Endothelial cell of umbilical vein (primary cell): Measurements from ENCODE around the gene PPM1G. TPM values are rescaled to one million over a fixed set of nuclear protein-coding genes. Genes with fewer than 3 reads are reported as not detected.

Source experiments
- BruUV-seq: library from RNA; stranded (reverse); fragments of 400-500 nt; replicated peaks from 2 replicates; lab custom pipeline; 2021; lab: Mats Ljungman, UMichigan
- CTCF ChIA-PET: fragments of 300-600, 350-600 bp; sonication (Branson Sonifier 250); formaldehyde crosslinking; loops from one replicate; lab custom pipeline; 2021; ENCODE audit warnings: antibody characterized with exemption, inconsistent platforms; lab: Charles Lee
- POLR2A ChIA-PET: fragments of 300-600, 350-600 bp; sonication (Branson Sonifier 250); formaldehyde crosslinking; loops from one replicate; lab custom pipeline; 2021; ENCODE audit warnings: antibody characterized with exemption, inconsistent platforms; lab: Charles Lee
- DNase-seq: peaks from one replicate; pipeline ENCODE4 v3.0.0-alpha.2; 2011; ENCODE audit warnings: low read depth, low spot score
- FAIRE-seq: peaks from 2 replicates; lab custom pipeline; 2011; peaks lifted over from hg19 to GRCh38; lab: Jason Lieb, UNC
- H2AFZ ChIP-seq: 2 replicates; pipeline ENCODE4 v1.6.0; 2012; ENCODE audit warnings: low read depth, low read length, control low read depth, inconsistent platforms
- H3K27ac ChIP-seq: 2 replicates; pipeline ENCODE4 v1.5.1; 2011; ENCODE audit warnings: low read depth, mild to moderate bottlenecking, control low read depth, low read length, moderate library complexity; ENCODE audit not compliant: insufficient read depth
- H3K27me3 ChIP-seq, 2 experiments: 2 replicates each; pipeline versions ENCODE4 v1.6.0 to v1.6.1; 2011; ENCODE audit warnings: low read length in 2 of 2, mixed read lengths in 1 of 2; ENCODE audit not compliant: control insufficient read depth in 2 of 2, insufficient read depth in 2 of 2
- H3K36me3 ChIP-seq, 2 experiments: 2 replicates in 1 of 2; 3 replicates in 1 of 2; pipeline ENCODE4 v1.5.1; 2011; ENCODE audit warnings: low read length in 2 of 2, mild to moderate bottlenecking in 1 of 2, moderate library complexity in 1 of 2; ENCODE audit not compliant: control insufficient read depth in 2 of 2, insufficient read depth in 2 of 2; ENCODE audit errors: extremely low read depth in 1 of 2
- H3K4me1 ChIP-seq: 3 replicates; pipeline ENCODE4 v1.5.1; 2011; ENCODE audit warnings: mild to moderate bottlenecking, low read length; ENCODE audit not compliant: control insufficient read depth, insufficient read depth; ENCODE audit errors: extremely low read depth
- H3K4me2 ChIP-seq: 2 replicates; pipeline ENCODE4 v1.6.1; 2011; ENCODE audit warnings: low read length, control low read depth, mixed read lengths; ENCODE audit not compliant: insufficient read depth
- H3K4me3 ChIP-seq, 3 experiments: fragments of 200-600 bp in 1 of 3; sonication (generic), shearing (Covaris generic) in 1 of 3; replicated peaks in 1 of 3; 2 replicates each; pipeline ENCODE4 v1.5.1; 2011 to 2016; ENCODE audit warnings: control low read depth in 3 of 3, low read length in 3 of 3, mild to moderate bottlenecking in 2 of 3, inconsistent platforms in 1 of 3, low read depth in 1 of 3, moderate library complexity in 1 of 3; ENCODE audit not compliant: insufficient read depth in 1 of 3
- H3K79me2 ChIP-seq: 2 replicates; pipeline ENCODE4 v1.6.0; 2012; ENCODE audit warnings: low read length, inconsistent platforms; ENCODE audit not compliant: control insufficient read depth, insufficient read depth
- H3K9ac ChIP-seq: replicated peaks from 2 replicates; pipeline ENCODE3; 2011; ENCODE audit warnings: low read length, control low read depth; ENCODE audit not compliant: insufficient read depth; ENCODE audit errors: extremely low read depth
- H3K9me1 ChIP-seq: replicated peaks from 3 replicates; pipeline ENCODE4 v1.6.0; 2011; ENCODE audit warnings: mild to moderate bottlenecking, low read length; ENCODE audit not compliant: control insufficient read depth, insufficient read depth; ENCODE audit errors: extremely low read depth
- H3K9me3 ChIP-seq: replicated peaks from 2 replicates; pipeline ENCODE4 v1.5.1; 2012; ENCODE audit warnings: low read length, inconsistent platforms; ENCODE audit not compliant: control insufficient read depth, insufficient read depth
- H4K20me1 ChIP-seq: replicated peaks from 2 replicates; pipeline ENCODE3; 2011; ENCODE audit warnings: mild to moderate bottlenecking, low read length; ENCODE audit not compliant: control insufficient read depth, insufficient read depth; ENCODE audit errors: extremely low read depth
- CTCF ChIP-seq, 2 donors: IDR thresholded peaks; 1 replicate in 1 of 2; 2 replicates in 1 of 2; pipeline ENCODE4 v1.5.1; 2011; ENCODE audit warnings: low read length in 2 of 2, mild to moderate bottlenecking in 2 of 2, moderate library complexity in 2 of 2, control low read depth in 1 of 2, inconsistent platforms in 1 of 2, low read depth in 1 of 2; ENCODE audit not compliant: insufficient read depth in 1 of 2; ENCODE audit errors: extremely low read depth in 1 of 2
- EZH2 ChIP-seq: IDR thresholded peaks from 2 replicates; pipeline ENCODE4 v1.6.1; 2012; ENCODE audit warnings: borderline replicate concordance, low read depth, mild to moderate bottlenecking, moderate library complexity, low read length, inconsistent platforms; ENCODE audit not compliant: severe bottlenecking
- FOS ChIP-seq: IDR thresholded peaks from 2 replicates; pipeline ENCODE4 v1.6.1; 2011; ENCODE audit warnings: mild to moderate bottlenecking, low read length, moderate library complexity, borderline replicate concordance; ENCODE audit not compliant: insufficient read depth
- GATA2 ChIP-seq: IDR thresholded peaks from 2 replicates; pipeline ENCODE4 v1.7.0; 2011; ENCODE audit warnings: low read depth, mild to moderate bottlenecking, moderate library complexity, mixed read lengths, low read length; ENCODE audit not compliant: insufficient read length, insufficient read depth
- JUN ChIP-seq: IDR thresholded peaks from 2 replicates; pipeline ENCODE4 v1.6.1; 2011; ENCODE audit warnings: borderline replicate concordance, low read depth; ENCODE audit not compliant: insufficient read length, insufficient read depth
- MAX ChIP-seq: IDR thresholded peaks from 2 replicates; pipeline ENCODE4 v1.6.1; 2011; ENCODE audit not compliant: insufficient read depth, insufficient read length
- MYC ChIP-seq: IDR thresholded peaks from one replicate; pipeline ENCODE4 v1.6.1; 2011; ENCODE audit warnings: mild to moderate bottlenecking, low read depth, low read length
- dilution Hi-C: fragments of 300-500 bp; cut with MboI; formaldehyde crosslinking; loops from one replicate; pipeline ENCODE4 v1.15.0; 2019; ENCODE audit warnings: low sequenced_read_pairs; ENCODE audit not compliant: extremely low pct_ligation_motif_present
- intact Hi-C: fragments of 100-400 bp; cut with micrococcal nuclease; formaldehyde crosslinking; loops from one replicate; pipeline ENCODE4 v1.10.0; 2022
- polyA plus RNA-seq, 4 experiments: library from polyadenylated mRNA; depleted of rRNA in 3 of 4; stranded (reverse) in 3 of 4; unstranded in 1 of 4; fragments of >200 nt; gene quantifications; 2 replicates each; pipeline versions ENCODE4 v1.2.1 to v1.2.3, GENCODE V29; 2011 to 2012; ENCODE audit warnings: missing spikeins in 1 of 4
- total RNA-seq: library from RNA; stranded (reverse); gene quantifications from 2 replicates; pipeline ENCODE4 v1.2.3, GENCODE V29; 2021

PPM1G gene
- total and polyA plus RNA-seq, 2 donors (not counting 3 experiments of a cell fraction or from before 2014, with no cell fraction given): 48.1 to 135 TPM

DNA sequence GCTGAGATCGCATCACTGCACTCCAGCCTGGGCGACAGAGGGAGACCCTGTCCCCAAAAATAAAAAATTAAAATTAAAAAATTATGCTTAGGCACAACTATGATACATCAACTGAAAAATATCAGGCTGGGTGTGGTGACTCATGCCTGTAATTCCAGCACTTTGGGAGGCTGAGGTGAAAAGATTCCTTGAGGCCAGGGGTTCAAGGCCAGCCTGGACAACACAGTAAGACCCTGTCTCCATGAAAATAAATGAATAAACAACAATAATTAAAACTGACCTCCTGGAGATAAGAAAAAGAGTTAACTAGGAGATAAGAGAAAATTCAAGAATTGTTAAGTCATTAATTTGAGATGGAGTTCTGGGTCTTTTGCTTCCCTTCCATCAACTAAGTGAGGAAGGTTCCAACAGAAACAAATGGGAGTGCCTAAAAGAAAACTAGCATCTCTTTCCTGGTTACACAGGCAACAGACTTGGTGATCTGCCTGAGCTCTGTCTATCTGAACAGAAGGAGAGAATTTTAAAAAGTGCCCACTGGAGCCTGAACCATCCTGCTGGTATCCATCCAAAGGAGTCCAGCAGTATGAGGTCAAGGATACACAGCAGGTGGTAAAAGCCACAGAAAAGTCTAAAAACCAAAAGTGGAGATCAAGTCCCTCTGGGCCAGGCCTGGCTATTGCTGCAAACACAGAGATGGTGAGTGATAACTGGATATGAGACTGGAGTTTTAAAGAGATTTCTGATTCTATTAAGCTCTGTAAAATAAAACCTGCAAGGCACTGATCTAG, 8.8 kb downstream of the PPM1G start:
- TF ChIP-seq EZH2 (no peak), JUN (no peak), MYC (no peak), GATA2 (no peak), FOS (no peak), CTCF (IDR thresholded peaks at IDR 0.05; ENCODE audit: extremely low read depth in 1 of 2, insufficient read depth in 1 of 2, low read depth in 1 of 2, low read length in 2 of 2) (no peak), MAX (no peak)
- DNase-seq: no peak
- dilution Hi-C loops (no loop called here), intact Hi-C loops (no loop called here)
- Histone ChIP-seq H3K79me2 (peaks cover 97% of the 10 kb centered on the region), H3K4me3 (no peak overlapping the region), H3K4me2 (no peak overlapping the region), H2AFZ (no peak overlapping the region), H3K36me3 (peaks cover 0 to 7% of the 10 kb centered on the region in 2 experiments), H3K9me1 (no peaks in the 10 kb centered on the region), H3K27ac (no peak overlapping the region), H3K9ac (no peak overlapping the region), H3K27me3 (no peaks in the 10 kb centered on the region), H4K20me1 (peaks cover 8% of the 10 kb centered on the region), H3K4me1 (no peaks in the 10 kb centered on the region), H3K9me3 (no peaks in the 10 kb centered on the region)
- FAIRE-seq: no peak
- BruUV-seq: no TSS peak
- ChIA-PET CTCF (interaction anchor here (0.9 to 1.6 kb wide), 2 partner anchors 9 to 283 kb away, joined by 3 to 4 read pairs; partner anchors contain the start of gene PPM1G), POLR2A (no interaction called here)
